Astrocyte (in vitro differentiated cells and primary cell): Measurements from ENCODE around the gene SLC4A2. TPM values are rescaled to one million over a fixed set of nuclear protein-coding genes. Genes with fewer than 3 reads are reported as not detected.

Experiments used
- DNase-seq: peaks from one replicate; pipeline ENCODE4 v3.0.0-alpha.2; 2010; ENCODE audit warnings: low read depth
- FAIRE-seq: peaks from 2 replicates; lab custom pipeline; 2011; peaks lifted over from hg19 to GRCh38; lab: Jason Lieb, UNC
- H2AFZ ChIP-seq: 2 replicates; pipeline ENCODE4 v1.6.0; 2012; ENCODE audit warnings: low read depth, low read length, inconsistent platforms
- H3K27ac ChIP-seq: 2 replicates; pipeline ENCODE4 v1.5.1; 2011; ENCODE audit warnings: low read depth, low read length, inconsistent platforms
- H3K27me3 ChIP-seq: 2 replicates; pipeline ENCODE4 v1.6.0; 2011; ENCODE audit warnings: low read length, inconsistent platforms; ENCODE audit not compliant: insufficient read depth
- H3K36me3 ChIP-seq: 2 replicates; pipeline ENCODE4 v1.5.1; 2011; ENCODE audit warnings: low read length, inconsistent platforms; ENCODE audit not compliant: insufficient read depth
- H3K4me1 ChIP-seq: 2 replicates; pipeline ENCODE4 v1.5.1; 2011; ENCODE audit warnings: low read length, inconsistent platforms; ENCODE audit not compliant: insufficient read depth
- H3K4me2 ChIP-seq: 2 replicates; pipeline ENCODE4 v1.6.0; 2012; ENCODE audit warnings: low read length, inconsistent platforms
- H3K4me3 ChIP-seq: 2 replicates; pipeline ENCODE4 v1.5.1; 2011; ENCODE audit warnings: low read depth, mild to moderate bottlenecking, low read length, inconsistent platforms; ENCODE audit not compliant: insufficient read depth
- H3K79me2 ChIP-seq: 2 replicates; pipeline ENCODE4 v1.6.0; 2012; ENCODE audit warnings: mild to moderate bottlenecking, low read length, inconsistent platforms; ENCODE audit not compliant: insufficient read depth
- H3K9ac ChIP-seq: 2 replicates; pipeline ENCODE4 v1.6.0; 2012; ENCODE audit warnings: mild to moderate bottlenecking, low read length, inconsistent platforms
- H3K9me3 ChIP-seq: 2 replicates; pipeline ENCODE4 v1.5.1; 2012; ENCODE audit warnings: low read depth, mild to moderate bottlenecking, low read length, inconsistent platforms; ENCODE audit not compliant: insufficient read depth
- H4K20me1 ChIP-seq: 2 replicates; pipeline ENCODE4 v1.6.0; 2012; ENCODE audit warnings: low read length, inconsistent platforms; ENCODE audit not compliant: insufficient read depth
- H3K27ac Mint-ChIP-seq: one replicate; pipeline ENCODE4 v1.8.0; 2021; ENCODE audit warnings: mild to moderate bottlenecking, mixed read lengths; ENCODE audit not compliant: unreplicated experiment
- H3K27me3 Mint-ChIP-seq: one replicate; pipeline ENCODE4 v1.8.0; 2021; ENCODE audit warnings: low read depth, mixed read lengths; ENCODE audit not compliant: unreplicated experiment
- H3K36me3 Mint-ChIP-seq: one replicate; pipeline ENCODE4 v1.8.0; 2021; ENCODE audit warnings: low read depth, mixed read lengths; ENCODE audit not compliant: unreplicated experiment
- H3K4me1 Mint-ChIP-seq: one replicate; pipeline ENCODE4 v1.8.0; 2021; ENCODE audit warnings: low read depth, mixed read lengths; ENCODE audit not compliant: unreplicated experiment
- H3K4me3 Mint-ChIP-seq: one replicate; pipeline ENCODE4 v1.8.0; 2021; ENCODE audit warnings: mild to moderate bottlenecking, moderate library complexity, mixed read lengths; ENCODE audit not compliant: unreplicated experiment
- H3K9me3 Mint-ChIP-seq: one replicate; pipeline ENCODE4 v1.8.0; 2021; ENCODE audit warnings: mild to moderate bottlenecking, mixed read lengths; ENCODE audit not compliant: unreplicated experiment
- EZH2 ChIP-seq: IDR thresholded peaks from 2 replicates; pipeline ENCODE4 v1.6.1; 2012; ENCODE audit warnings: mild to moderate bottlenecking, low read length, inconsistent platforms; ENCODE audit not compliant: insufficient read depth
- total RNA-seq: library from RNA; stranded (reverse); gene quantifications from 2 replicates; pipeline ENCODE4 v1.2.1, GENCODE V29; 2021
- TF ChIP-seq, protein P1 (sequence below): IDR thresholded peaks from 2 replicates; pipeline ENCODE4 v1.5.1; 2011; ENCODE audit warnings: low read depth, mild to moderate bottlenecking, inconsistent platforms, low read length, moderate library complexity; ENCODE audit not compliant: insufficient read depth

Gene SLC4A2
- total RNA-seq, 1 donor from 2014 or later = 302 TPM

DNA sequence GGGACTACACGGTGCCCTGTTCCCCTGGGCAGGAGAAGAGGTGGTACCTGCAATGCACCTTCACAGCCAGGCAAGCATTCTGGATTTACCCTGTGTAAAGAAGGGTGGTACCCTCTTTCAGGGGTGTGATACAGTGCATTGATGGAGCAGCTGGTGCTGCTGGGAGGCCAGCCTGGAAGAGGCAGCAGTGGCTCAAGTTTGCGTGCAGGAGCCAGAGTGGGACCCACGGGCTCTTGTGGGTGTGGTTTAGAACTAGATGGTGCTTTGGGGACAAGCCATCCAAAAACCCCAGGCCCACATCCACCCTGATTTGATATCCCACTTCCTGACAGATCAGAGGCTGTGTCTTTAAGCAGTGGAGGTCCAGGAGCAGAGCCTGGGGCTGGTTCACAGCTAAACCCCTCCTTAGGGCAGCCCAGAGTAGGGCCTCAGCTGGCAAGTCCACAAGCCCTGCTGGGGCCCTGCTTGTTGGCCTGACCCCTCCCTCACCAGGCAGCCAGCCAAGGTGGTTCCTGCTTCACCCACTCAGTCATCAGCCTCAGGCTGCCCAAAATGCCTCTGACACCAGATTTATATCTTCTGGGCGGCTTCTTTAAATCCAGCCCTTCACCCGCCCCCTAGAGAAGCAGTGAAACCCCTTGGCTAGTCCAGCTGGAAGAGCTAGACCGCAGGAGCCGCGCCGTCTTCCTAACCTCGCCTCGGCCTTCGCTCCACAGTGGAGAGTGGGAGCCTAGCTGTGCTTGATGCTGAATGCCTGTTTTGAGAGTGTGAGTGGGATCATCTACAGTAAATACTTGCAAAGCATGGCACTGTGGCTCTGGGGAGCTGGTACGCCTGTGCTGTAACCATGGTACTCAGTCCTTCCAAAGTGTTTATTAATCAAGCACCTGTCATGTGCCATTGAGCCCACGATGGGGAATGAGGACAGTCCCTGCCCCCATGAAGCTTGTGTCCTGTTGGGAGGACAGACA is 12.5 kb upstream of the SLC4A2 start:
- Histone ChIP-seq H3K4me1 (peaks cover 11% of the 10 kb centered on the region), H4K20me1 (peaks cover 10% of the 10 kb centered on the region), H3K27me3 (peaks cover 5% of the 10 kb centered on the region), H3K9me3 (no peaks in the 10 kb centered on the region), H3K9ac (no peak overlapping the region), H3K4me2 (no peak overlapping the region), H3K36me3 (no peaks in the 10 kb centered on the region), H2AFZ (no peak overlapping the region), H3K79me2 (no peaks in the 10 kb centered on the region), H3K27ac (no peak overlapping the region), H3K4me3 (no peak overlapping the region)
- no peak for TF ChIP-seq EZH2
- TF ChIP-seq, protein P1, sequence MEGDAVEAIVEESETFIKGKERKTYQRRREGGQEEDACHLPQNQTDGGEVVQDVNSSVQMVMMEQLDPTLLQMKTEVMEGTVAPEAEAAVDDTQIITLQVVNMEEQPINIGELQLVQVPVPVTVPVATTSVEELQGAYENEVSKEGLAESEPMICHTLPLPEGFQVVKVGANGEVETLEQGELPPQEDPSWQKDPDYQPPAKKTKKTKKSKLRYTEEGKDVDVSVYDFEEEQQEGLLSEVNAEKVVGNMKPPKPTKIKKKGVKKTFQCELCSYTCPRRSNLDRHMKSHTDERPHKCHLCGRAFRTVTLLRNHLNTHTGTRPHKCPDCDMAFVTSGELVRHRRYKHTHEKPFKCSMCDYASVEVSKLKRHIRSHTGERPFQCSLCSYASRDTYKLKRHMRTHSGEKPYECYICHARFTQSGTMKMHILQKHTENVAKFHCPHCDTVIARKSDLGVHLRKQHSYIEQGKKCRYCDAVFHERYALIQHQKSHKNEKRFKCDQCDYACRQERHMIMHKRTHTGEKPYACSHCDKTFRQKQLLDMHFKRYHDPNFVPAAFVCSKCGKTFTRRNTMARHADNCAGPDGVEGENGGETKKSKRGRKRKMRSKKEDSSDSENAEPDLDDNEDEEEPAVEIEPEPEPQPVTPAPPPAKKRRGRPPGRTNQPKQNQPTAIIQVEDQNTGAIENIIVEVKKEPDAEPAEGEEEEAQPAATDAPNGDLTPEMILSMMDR = no peak
- H3K36me3 Mint-ChIP-seq = peaks cover 8% of the 10 kb centered on the region
- H3K27ac Mint-ChIP-seq = peak overlapping the region; percentile 28
- H3K9me3 Mint-ChIP-seq = no peaks in the 10 kb centered on the region
- H3K4me1 Mint-ChIP-seq = peaks cover 5% of the 10 kb centered on the region
- H3K4me3 Mint-ChIP-seq = no peak overlapping the region
- no peak for FAIRE-seq
- DNase-seq = peak; percentile 57
- H3K27me3 Mint-ChIP-seq = peaks cover 8% of the 10 kb centered on the region

- no peak within 1 kb of the TSS for H3K4me2 ChIP-seq
- H3K27ac ChIP-seq = no peak within 1 kb of the TSS
- H3K36me3 Mint-ChIP-seq = peaks cover 14% of the 10 kb centered on the region
- no peak within 1 kb of the TSS for H2AFZ ChIP-seq
- H3K9ac ChIP-seq = no peak within 1 kb of the TSS
- no peak for DNase-seq
- peaks cover 5% of the 10 kb centered on the region for H3K4me1 Mint-ChIP-seq
- peaks cover 14% of the 10 kb centered on the region for H3K27me3 Mint-ChIP-seq
- H3K9me3 ChIP-seq = no peaks in the 10 kb centered on the region
- no peak for FAIRE-seq
- no peaks in the 10 kb centered on the region for H3K36me3 ChIP-seq
- peaks cover 19% of the 10 kb centered on the region for H4K20me1 ChIP-seq
- peak within 1 kb of the TSS; percentile 77 for H3K27ac Mint-ChIP-seq
- no peak within 1 kb of the TSS for H3K4me3 Mint-ChIP-seq
- H3K4me1 ChIP-seq = peaks cover 11% of the 10 kb centered on the region
- TF ChIP-seq, protein P1 = no peak
- H3K4me3 ChIP-seq = no peak within 1 kb of the TSS
- H3K27me3 ChIP-seq = peaks cover 5% of the 10 kb centered on the region
- no peaks in the 10 kb centered on the region for H3K79me2 ChIP-seq
- no peaks in the 10 kb centered on the region for H3K9me3 Mint-ChIP-seq
These were observed 11.2 kb upstream of the SLC4A2 start, which contains the start of gene ASIC3 for GRCh38 chr7:151047976-151048815. TSS of gene ASIC3 (plus strand) at chr7:151048531. CDS start at chr7:151048886, 355 bp downstream.
